Vagina (tissue), 2 donors: Measurements from ENCODE around the gene SUGCT. TPM values are rescaled to one million over a fixed set of nuclear protein-coding genes. Genes with fewer than 3 reads are reported as not detected.

Experiments
- DNase-seq, 2 donors: peaks; one replicate each; pipeline ENCODE4 v3.0.0-alpha.2; 2017; ENCODE audit errors: extremely low spot score in 2 of 2
- H3K27ac ChIP-seq: fragments of 200-600 bp; sonication (generic); one replicate; pipeline ENCODE4 v1.5.1; 2019
- H3K27me3 ChIP-seq: fragments of 200-600 bp; sonication (generic); one replicate; pipeline ENCODE4 v1.5.1; 2019
- H3K36me3 ChIP-seq, 2 donors: fragments of 200-600 bp; sonication (generic); one replicate each; pipeline ENCODE4 v1.5.1; 2017 to 2019
- H3K4me1 ChIP-seq: fragments of 200-600 bp; sonication (generic); one replicate; pipeline ENCODE4 v1.5.1; 2019
- H3K4me3 ChIP-seq, 2 donors: fragments of 200-600 bp; sonication (generic); 1 replicate in 1 of 2; 2 replicates in 1 of 2; pipeline ENCODE4 v1.5.1; 2016 to 2019
- H3K9me3 ChIP-seq: fragments of 200-600 bp; sonication (generic); one replicate; pipeline ENCODE4 v1.5.1; 2019
- POLR2A ChIP-seq, 2 donors: fragments of 450-650 bp; IDR thresholded peaks; one replicate each; pipeline ENCODE4 v1.6.1; 2017; ENCODE audit warnings: antibody characterized with exemption in 2 of 2, mild to moderate bottlenecking in 2 of 2, moderate library complexity in 2 of 2
- POLR2AphosphoS5 ChIP-seq, 2 donors: sonication (generic); formaldehyde crosslinking; IDR thresholded peaks; one replicate each; pipeline ENCODE4 v1.9.0; 2017; ENCODE audit warnings: antibody characterized with exemption in 2 of 2, mild to moderate bottlenecking in 2 of 2, low read depth in 1 of 2; ENCODE audit not compliant: insufficient read depth in 1 of 2
- intact Hi-C: fragments of 100-400 bp; cut with DNase I; formaldehyde crosslinking; loops from one replicate; pipeline ENCODE4 v1.15.1; 2023
- total RNA-seq: library from RNA; depleted of rRNA; stranded (reverse); fragments of >200 nt; gene quantifications from one replicate; pipeline ENCODE4 v1.2.3, GENCODE V29; 2016
- TF ChIP-seq, protein P1 (sequence below), 3 experiments: fragments of 450-650 bp in 2 of 3; fragments of 200-600 bp in 1 of 3; sonication (generic) in 1 of 3; IDR thresholded peaks; one replicate each; pipeline ENCODE4 v1.5.1; 2017 to 2019; ENCODE audit warnings: antibody characterized with exemption in 3 of 3, mild to moderate bottlenecking in 2 of 3, moderate library complexity in 2 of 3

The SUGCT gene
- total RNA-seq, 1 donor from 2014 or later = 2.2 TPM

DNA sequence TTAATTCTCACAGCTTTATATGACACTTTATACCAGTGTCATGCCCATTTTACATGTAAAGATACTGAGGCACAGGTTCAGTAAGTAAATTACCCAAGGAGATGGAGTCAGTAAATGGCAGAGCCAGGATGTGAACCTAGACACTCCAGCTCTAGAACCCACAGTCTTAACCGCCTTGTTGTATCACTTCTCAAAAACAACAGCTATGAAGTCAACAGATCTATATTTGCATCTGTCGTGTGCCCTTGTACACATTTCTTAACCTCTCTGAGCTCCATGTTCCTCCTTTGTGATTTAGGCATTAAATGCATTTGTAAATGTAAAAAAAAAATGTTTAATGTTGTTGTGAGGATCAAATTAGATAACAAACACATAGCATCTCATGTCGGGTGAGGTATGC is 716.2 kb downstream of the SUGCT start:
- H3K4me1 ChIP-seq = no peaks in the 10 kb centered on the region
- TF ChIP-seq POLR2AphosphoS5 (IDR thresholded peaks at IDR 0.05; ENCODE audit: insufficient read depth in 1 of 2, low read depth in 1 of 2) (no peak), POLR2A (IDR thresholded peaks at IDR 0.05) (no peak)
- TF ChIP-seq, protein P1, sequence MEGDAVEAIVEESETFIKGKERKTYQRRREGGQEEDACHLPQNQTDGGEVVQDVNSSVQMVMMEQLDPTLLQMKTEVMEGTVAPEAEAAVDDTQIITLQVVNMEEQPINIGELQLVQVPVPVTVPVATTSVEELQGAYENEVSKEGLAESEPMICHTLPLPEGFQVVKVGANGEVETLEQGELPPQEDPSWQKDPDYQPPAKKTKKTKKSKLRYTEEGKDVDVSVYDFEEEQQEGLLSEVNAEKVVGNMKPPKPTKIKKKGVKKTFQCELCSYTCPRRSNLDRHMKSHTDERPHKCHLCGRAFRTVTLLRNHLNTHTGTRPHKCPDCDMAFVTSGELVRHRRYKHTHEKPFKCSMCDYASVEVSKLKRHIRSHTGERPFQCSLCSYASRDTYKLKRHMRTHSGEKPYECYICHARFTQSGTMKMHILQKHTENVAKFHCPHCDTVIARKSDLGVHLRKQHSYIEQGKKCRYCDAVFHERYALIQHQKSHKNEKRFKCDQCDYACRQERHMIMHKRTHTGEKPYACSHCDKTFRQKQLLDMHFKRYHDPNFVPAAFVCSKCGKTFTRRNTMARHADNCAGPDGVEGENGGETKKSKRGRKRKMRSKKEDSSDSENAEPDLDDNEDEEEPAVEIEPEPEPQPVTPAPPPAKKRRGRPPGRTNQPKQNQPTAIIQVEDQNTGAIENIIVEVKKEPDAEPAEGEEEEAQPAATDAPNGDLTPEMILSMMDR (IDR thresholded peaks at IDR 0.05) = no peak
- no peak for DNase-seq
- H3K36me3 ChIP-seq = no peaks in the 10 kb centered on the region
- intact Hi-C loops = no loop called here
- no peak overlapping the region for H3K27ac ChIP-seq
- no peaks in the 10 kb centered on the region for H3K9me3 ChIP-seq
- H3K4me3 ChIP-seq = no peak overlapping the region
- H3K27me3 ChIP-seq = no peaks in the 10 kb centered on the region

DNA sequence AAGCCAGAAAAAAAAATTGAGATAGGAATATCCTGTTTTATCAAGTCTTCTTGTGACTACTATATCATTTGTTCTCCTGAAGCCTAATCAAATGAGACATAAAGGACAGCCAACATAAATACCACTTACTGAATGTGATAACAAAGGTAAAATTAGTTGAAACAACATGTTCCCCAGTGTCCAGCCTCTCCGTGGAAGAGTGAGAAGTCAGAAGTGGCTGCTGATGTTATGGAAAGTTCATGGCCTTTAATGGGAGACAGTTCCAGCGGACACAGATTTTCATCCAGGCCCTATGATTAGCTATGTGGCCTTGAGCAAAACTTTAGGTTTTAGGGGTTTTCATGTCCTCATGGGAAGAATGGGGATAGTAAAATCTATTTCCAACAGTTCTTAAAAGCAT is 724.3 kb downstream of the SUGCT start:
- Histone ChIP-seq H3K27ac (no peak overlapping the region), H3K4me1 (no peaks in the 10 kb centered on the region), H3K27me3 (no peaks in the 10 kb centered on the region), H3K36me3 (no peaks in the 10 kb centered on the region), H3K4me3 (no peak overlapping the region), H3K9me3 (no peaks in the 10 kb centered on the region)
- DNase-seq = no peak
- TF ChIP-seq POLR2AphosphoS5 (IDR thresholded peaks at IDR 0.05; ENCODE audit: insufficient read depth in 1 of 2, low read depth in 1 of 2) (no peak), POLR2A (IDR thresholded peaks at IDR 0.05) (no peak)
- TF ChIP-seq, protein P1 (IDR thresholded peaks at IDR 0.05) = no peak
- intact Hi-C loops = no loop called here

DNA sequence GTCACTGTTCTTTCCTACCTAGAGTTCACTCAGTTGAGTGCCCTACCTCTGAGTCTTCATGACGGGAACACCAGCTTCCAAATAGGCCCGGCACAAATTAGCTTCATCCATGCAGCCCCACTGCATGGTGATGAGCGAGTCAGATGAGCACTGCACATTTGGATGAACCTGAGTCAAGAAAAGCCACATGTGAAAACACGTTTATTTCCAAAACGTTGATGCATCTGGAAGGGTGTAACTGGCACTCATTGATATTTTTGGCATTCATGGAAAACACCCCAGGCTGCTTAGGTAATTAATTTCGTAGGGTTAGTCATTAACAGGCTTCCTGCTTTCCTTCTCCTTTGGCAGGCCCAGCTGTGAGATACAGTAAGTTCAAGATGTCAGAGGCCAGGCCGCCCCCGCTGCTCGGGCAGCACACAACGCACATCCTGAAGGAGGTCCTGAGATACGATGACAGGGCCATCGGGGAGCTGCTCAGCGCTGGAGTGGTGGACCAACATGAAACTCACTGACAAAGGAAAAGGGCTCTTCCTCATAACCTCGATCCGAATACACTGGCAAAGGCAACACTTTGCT is 725.2 kb downstream of the SUGCT start:
- no peak overlapping the region for H3K27ac ChIP-seq
- H3K4me3 ChIP-seq = no peak overlapping the region
- intact Hi-C loops = no loop called here
- no peak for TF ChIP-seq POLR2A (IDR thresholded peaks at IDR 0.05)
- TF ChIP-seq POLR2AphosphoS5 (IDR thresholded peaks at IDR 0.05; ENCODE audit: insufficient read depth in 1 of 2, low read depth in 1 of 2) = no peak
- TF ChIP-seq, protein P1 (IDR thresholded peaks at IDR 0.05) = no peak
- no peaks in the 10 kb centered on the region for H3K27me3 ChIP-seq
- no peaks in the 10 kb centered on the region for H3K4me1 ChIP-seq
- H3K36me3 ChIP-seq = no peaks in the 10 kb centered on the region
- no peaks in the 10 kb centered on the region for H3K9me3 ChIP-seq
- no peak for DNase-seq

DNA sequence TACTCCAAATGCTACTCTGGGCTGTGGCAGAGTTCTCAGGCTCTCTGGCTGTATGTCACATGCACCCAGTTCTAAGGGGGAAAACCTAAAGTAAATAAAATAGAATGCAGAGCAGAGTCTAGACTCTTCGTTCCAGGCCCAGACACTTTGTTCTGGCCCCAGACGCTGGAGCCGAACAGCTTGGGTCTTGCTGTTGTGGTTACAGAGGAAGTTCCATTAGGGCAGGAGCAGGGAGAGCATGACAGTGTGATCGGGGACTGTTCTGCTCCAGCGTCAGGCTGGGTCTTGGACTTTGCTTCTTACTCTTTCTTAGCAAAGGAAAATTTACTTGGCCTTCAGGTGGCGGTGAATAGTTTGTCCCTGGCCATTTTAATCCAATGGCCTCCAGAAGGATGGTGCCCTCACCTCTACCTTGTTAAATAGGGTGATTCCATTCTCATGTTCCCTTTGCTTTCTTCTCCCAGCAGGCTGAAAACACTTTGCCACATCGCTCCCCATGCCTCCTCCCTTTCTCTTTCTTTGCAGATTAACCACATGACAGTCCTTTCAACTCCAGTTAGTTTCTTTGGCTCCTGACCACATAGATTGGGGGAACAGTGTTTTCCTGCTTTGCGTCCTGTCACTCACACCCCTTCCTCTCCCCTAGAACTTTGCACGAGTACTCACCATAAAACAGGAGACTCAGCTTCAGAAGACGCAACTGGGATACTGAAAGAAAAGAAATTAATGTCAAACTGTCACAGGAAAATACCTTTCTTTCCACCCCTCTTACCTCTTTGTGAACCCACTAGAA is 730.8 kb downstream of the SUGCT start:
- H3K36me3 ChIP-seq = no peaks in the 10 kb centered on the region

More for the DNA sequence above, 730.8 kb downstream of the SUGCT start:
- H3K4me3 ChIP-seq = no peak overlapping the region
- DNase-seq = no peak
- no peak for TF ChIP-seq POLR2A (IDR thresholded peaks at IDR 0.05)
- TF ChIP-seq, protein P1 (IDR thresholded peaks at IDR 0.05) = no peak
- TF ChIP-seq POLR2AphosphoS5 (IDR thresholded peaks at IDR 0.05; ENCODE audit: insufficient read depth in 1 of 2, low read depth in 1 of 2) = no peak
- H3K9me3 ChIP-seq = no peaks in the 10 kb centered on the region
- H3K27ac ChIP-seq = no peak overlapping the region
- H3K27me3 ChIP-seq = no peaks in the 10 kb centered on the region
- no peaks in the 10 kb centered on the region for H3K4me1 ChIP-seq
- intact Hi-C loops = no loop called here
